Amniotic stem cell (primary cell): ENCODE data around the gene IL4R.
A peak's percentile ranks its signal among the peaks of the same experiment; 100 is the strongest.
"Not testable (repeated sequence)": the region's sequence is repeated elsewhere in the genome, so short reads cannot be mapped to it uniquely, and the experiment has no call there.

ENCODE experiments used
- DNase-seq: peaks from one replicate; lab custom pipeline; 2025; lab: John Stamatoyannopoulos, UW

The IL4R gene

DNA sequence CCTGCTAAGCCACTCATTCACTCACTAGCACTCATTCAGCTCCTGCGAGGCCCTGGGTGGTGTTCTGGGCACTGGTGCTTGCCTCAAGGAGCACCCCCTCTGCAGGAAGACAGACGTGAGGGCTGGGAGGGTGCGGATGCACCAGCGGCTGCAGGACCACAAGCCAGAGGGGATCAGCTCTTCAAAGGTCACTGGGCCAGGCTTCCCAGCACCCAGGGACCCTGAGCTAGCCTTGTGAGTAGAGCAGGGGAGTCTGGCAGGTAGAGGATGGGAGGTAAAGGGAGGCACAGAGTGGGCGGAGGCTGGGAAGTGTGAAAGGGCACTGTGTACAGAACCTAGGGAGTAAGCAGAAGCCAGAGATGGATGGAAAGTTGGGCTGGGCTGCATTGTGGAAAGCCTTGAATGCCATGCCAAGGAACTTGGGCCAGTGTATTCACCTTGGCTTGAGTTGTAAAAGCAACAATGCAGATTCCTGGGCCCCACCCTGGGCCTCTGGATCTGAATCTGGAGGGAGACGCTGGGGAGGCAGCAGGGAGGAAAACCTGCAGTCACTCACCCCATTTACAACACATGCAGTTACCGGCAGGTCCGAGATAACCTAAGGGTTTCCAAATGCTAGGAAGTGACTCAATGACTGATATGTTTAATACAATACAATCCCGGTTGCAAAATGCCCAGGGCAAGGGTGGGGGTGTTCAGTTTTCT, 1.7 kb downstream of the IL4R start:
- DNase-seq, result no peak

DNA sequence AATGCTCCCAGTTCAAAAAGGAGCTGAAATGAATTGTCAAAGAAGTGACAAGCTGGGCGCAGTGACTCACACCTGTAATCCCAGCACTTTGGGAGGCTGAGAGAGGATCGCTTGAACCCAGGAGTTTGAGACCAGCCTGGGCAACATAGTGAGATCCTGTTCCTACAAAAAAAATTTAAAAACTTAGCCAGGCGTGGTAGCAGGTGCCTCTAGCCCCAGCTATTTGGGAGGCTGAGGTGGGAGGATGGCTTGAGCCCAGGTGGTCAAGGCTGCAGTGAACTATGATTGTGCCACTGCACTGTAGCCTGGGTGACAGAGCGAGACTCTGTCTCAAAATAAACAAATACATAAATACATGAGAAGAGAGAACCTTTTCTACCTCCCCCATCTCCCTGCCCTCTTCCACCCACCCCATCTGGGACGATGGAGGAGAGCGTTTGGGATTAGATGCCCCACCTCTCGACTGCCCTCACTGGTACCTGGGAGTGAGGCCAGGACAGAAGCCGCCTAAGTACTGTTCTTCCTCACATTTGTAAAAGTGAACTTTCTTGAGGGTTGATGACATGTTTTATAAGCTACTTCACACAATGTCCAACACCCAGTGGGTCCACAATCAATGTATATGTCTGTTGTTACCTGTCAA, 2.4 kb downstream of the IL4R start:
- DNase-seq, result no peak

DNA sequence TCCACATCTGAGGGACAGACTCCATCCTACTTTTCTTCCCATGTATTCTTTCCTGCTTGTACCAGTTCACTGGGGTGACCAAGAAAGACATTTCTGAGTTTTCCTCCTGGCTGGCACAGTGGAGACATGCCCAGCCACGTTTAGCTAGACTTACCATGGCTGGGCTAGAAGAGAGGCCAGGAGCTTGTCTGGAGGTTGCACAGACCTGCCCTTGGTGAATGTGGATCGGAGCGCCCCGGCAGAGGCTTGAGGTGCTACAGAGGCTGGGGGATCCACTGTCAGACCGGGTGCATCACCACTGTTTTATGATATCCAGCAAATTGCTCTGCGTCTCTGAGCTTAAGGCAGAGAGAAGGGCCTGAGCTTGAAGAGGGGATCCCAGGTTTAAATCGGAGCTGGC, 3.5 kb downstream of the IL4R start:
- DNase-seq, result no peak

DNA sequence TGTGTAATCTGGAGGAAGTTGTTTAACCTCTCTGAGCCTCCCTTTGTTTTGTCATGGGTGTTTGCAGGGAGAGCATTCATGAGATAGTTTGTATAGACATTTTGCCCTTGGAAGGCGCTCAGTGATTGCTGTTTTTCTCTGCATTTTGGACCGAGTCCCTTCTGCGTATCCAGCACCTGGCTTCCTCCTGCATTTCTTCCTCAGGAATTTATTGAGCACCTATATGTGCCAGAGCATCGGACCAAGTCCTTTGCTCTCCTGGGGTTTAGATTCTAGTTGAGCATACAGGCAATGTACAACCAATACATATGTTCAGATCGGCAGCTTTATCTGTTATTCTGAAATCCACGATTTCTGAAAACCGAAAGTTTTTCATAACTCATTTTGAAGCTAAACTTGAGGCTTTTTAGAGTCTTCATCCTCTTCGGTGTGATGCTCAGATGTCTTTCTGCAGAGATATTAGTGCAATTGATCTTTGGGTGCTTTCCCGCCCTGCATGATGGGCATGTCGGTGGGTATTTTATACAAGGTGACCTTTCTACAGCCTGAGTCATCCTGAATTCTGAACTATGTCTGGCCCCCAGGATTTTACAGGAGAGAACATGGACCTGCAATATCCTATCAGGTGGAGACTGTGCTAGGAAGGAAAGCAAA, 4.1 kb downstream of the IL4R start:
- DNase-seq, result no peak

DNA sequence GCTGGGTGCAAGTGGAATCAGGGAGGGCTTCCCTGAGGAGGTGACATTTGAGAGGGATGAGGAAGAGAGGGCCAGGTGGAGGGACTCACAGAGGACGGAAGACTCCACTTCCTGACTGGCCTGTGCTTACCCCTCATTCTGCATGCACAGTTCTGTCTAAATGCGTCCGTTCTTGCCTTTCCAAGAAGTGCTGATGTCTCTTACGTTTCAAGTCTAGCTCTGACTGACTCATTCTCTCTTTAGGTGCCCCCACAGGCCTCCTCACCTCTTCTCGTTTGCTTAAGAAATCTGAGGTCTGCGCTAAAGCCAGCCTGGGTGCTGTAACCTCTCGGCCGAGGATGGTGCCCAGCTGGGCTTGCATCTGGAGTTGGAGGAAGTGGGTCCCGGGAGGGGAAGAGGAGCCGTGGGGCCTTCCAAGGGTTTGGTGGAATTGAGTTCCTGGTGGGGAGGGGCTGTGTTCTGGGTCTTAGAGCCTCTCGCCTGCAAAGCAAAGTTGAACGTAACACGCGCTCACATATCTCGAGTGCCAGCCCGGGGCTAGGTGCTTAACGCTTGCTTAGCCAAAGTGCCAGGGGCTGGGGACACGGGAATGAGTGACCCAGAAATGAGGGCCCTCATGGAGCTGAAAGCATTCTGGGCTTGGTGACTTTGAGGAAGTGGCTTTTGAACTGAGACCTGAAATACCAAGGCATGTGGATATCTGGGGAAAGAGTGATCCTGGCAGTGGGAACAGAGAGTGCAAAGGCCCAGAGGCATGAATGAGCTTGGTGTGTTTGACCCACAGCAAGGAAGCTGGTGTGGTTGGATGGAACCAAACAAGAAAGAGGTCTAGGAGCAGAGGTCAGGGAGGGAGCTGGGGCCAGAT, 4.8 kb downstream of the IL4R start:
- no peak for DNase-seq

DNA sequence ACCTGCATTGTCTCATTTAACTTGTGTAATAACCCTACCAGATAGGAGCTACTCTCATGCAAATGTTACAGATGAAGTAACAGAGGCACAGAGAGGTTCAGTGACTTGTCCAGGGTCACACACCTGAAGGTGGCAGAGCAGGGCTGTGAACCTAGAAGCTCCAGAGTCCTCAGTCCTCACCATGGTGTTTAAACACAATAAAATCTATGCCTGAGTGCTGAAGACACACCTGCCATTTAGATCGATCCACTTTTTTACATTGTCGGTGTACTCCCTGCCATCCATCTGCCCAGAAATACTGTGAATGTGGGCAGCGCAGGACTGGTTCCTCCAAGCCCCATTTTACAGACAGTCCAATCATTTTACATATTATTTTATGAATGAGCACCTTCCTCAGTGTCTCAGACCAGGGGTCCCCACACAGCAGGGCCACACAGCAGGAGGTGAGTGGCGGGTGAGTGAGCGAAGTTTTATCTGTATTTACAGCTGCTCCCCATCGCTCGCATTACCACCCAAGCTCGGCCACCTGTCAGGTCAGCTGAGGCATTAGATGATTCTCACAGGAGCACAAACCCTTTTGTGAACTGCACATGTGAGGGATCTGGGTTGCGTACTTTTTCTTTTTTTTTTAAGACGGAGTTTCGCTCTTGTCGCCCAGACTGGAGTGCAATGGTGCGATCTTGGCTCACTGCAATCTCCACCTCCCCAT, 5.6 kb downstream of the IL4R start:
- DNase-seq, result no peak

DNA sequence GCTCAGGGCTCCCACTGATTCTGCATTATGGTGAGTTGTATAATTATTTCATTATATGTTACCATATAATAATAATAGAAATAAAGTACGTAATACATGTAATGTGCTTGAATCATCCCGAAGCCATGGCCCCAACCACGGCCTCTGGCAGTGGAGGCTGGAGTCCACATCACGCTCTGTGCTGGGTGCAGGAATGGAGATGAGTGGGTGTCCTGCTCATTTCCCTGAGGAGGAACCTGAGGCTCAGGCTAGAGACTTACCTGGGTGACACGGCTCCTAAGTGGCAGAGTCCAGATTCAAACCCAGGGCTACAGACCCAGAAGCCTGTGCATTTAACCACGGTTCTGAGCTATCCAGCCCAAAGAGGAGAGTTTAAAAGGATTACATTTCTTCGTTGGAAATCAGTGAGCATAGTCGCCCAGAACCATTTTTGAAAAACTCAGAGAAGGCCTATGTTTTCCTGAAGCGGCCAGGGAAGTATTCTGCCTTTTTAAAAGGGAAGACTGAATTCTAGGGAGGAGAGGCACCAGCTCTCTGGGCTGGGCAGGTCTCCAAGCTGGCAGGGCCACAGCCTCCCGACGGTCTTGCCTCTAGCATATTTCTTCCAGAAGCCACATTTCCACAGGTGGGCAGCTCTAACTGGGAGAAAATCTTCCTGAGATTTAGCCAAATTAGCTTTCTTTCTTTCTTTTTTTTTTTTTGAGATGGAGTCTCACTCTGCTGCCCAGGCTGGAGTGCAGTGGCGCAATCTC, 6.7 kb downstream of the IL4R start:
- DNase-seq, result no peak

DNA sequence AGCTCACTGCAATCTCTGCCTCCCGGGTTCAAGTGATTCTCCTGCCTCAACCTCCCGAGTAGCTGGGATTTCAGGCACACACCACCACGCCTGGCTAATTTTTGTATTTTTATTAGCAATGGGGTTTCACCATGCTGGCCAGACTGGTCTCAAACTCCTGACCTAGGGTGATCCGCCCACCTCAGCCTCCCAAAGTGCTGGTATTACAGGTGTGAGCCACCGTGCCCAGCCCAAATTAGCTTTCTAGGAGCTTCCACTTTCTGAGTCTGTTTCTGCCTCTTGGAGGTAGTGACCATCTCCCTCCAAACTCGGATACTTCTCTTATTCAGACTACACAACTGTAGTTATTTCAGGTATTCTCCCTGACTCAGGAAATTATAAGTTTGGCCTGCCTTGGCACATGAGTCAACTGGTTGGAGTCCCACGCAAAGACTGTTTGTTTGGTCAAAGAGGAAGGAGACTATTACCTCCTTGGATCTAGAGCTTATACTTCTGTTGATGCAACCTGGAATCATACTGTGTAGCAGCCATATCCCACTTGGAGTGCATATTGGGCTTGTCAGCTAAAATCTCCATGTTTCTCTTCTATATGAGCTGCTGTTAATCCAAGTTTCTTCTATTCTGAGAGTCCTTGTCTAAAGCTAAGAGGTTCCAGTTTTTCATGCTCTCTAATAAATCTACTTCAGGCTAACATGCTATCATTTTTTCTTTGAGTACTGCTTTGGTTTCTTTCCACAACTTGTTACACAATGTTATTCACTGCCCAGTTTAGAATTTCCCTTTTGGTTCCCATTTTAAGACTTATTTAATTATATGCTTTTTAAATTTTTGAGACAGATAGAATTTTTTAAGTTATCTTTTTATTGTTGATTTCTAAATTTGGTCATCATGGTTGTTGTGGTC, 7.5 kb downstream of the IL4R start:
- DNase-seq, result no peak

DNA sequence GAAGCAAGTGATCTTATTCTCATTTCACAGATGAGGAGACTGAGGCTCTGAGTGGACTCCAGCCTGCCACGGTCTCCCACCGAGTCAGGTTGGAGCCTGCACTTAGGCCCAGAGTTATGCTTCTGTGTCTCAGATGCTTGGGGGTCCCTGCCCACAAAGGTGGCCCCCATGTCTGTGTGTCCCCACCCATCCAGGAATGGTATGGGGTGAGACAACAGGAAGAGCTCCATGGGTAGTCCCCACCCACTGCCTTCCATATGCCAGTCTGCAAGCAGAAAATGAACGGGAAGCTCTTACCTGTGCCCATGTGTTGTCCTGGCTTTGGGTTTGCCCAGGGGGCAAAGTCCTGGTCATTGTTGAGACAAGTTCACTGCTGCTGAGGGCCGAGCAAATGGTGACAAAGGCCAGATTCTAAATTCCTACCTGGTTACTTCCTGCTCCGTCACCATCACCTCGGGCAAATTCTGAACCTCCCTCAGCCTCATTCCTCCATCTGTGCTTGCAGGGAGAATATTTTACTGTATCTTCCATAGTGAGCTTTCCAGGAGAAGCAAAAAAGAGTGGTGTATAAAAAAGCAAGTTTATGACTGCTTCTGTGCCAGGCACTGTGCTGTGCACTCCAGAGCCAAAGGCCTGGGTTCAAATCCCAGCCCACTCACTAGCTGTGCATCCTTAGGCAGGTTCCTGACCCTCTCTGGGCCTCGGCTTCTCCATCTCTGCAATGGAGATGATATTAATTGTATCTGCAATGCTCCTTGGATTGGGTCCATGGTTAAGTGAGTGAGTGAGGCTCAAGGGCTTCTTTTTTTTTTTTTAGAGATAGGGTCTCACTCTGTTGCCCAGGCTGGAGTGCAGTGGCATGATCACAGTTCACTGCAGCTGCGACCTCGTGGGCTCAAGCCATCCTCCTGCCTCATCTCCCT, 9.3 kb downstream of the IL4R start:
- no peak for DNase-seq

DNA sequence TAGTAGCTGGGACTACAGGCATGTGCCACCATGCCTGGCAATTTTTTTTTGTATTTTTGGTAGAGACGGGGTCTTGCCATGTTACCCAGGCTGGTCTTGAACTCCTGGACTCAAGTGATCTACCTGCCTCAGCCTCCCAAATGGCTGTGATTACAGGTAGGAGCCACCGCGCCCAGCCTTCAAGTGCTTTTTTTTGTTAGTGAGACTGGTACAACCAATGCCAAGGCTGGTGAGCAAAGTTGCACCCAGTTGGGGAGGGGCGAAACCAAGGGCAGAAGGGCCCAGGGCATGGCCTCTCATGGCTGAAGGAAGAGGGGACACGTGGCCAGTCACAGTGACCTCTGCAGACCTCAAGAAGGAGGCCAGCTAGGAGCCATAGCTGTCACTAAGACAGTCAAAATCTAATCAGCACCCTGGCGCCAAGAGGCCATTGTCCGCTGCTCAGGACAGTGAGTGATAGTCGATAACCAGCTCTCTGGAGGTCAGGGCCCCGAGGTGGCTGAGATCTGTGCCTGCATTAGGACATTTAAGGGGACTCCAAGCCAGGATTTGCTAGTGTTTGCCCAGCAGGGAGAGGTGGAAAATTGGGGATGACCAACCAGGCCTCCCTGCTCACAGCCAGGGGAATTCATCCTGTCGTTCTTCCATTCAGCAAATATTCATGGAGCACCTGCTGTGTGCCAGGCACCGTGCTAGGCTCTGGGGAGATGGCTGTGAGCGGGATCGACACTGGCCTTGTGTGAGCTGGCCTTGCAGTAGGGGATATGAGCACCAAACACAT, 10.2 kb downstream of the IL4R start:
- no peak for DNase-seq

DNA sequence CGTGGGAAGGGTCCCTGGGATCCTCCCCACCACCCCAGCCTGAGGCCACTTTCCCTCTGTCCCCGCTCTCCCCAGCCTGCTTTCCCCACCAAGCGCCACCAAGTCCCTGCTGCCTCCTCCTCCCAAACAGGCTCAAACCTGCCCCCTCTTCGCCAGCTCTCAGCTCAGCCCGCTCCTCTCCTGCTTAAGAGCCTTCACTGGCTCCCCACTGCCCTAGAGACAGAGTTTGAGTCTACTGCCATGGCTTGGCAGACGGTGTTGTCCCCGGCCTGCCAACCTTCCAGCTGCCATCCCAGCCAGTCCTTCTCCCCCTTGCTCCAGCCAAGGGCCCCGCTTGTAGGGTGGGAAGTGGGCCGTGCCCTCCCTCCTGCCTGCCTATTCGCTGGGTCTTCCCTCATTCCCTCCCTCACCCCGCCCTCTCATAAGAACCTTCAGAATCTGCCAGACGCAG, 11.1 kb downstream of the IL4R start:
- no peak for DNase-seq

DNA sequence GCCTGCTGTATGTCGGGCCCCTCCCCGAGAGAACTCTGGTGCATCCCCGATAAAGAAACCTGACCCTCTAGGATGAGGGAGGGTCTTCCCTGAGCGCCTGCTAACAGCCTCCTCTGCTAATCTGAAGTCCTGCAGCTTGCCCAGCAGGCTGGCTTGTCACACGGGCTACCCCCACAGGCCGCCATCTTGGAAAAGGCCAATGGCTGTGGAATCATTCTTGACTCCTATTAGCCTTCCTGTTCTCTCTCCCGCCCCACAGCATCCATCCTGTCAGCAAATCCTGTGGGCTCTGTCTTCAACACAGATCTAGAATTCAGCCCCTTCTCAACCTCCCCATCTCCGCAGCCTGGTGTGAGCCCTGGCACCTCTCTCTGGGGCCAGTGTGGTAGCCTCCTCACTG, 12.0 kb downstream of the IL4R start:
- no peak for DNase-seq

DNA sequence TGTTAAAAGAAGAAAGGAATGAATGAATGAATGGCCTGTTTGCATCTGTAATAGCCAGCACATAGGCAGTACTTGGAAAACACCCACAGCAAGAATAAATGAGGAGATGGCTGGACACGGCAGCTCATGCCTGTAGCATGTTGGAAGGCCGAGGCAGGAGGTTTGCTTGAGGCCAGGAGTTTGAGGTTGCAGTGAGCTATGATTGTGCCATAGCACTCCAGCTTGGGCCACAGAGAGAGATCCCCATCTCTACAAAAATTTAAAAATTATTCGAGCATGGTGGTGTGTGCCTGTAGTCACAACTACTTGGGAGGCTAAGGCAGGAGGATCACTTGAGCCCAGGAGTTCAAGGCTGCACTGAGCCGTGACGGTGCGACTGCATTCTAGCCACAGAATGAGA, 12.5 kb downstream of the IL4R start:
- DNase-seq, result no peak

DNA sequence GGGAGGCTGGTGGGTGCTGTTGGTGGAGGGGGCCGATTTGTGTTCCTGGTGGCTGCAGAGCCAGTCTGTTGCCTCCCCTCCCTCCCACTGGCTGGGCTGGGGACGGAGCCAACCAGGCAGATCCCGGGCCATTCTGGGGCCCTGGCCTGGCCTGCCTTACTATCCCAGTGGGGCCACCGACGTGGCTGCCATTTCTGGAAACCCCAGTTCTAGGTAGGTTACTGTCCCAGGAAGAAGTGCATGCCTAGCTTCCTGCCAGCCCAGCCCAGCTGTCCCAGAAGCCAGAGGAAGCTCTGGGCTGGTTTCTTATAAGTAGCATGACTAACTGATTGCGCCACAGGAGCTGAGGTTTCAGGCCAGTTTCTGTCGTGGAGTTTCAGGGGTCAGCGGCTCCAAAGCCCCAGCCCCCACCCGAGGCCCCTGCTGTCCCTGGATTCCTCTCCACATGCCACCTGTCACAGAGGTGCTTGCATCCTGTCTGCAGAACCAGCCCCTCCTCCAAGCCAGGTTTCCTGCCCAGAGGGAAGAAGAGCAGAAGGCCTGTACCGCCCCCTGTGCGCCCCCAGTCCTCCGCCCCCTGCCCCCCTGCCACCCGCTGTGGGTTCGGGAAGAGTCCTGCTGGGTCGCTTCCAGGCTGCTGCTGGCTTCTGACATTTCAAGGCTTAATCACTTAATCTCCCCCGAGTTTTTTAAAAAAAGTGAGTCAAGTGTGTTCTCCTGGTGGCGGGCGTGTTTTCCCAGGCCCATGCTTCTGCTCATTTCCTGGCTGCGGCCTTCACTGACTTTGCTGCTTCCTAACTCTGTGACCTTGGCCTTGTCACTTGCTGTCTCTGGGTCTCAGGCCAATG, 13.2 kb downstream of the IL4R start:
- peak; percentile 79 for DNase-seq

DNA sequence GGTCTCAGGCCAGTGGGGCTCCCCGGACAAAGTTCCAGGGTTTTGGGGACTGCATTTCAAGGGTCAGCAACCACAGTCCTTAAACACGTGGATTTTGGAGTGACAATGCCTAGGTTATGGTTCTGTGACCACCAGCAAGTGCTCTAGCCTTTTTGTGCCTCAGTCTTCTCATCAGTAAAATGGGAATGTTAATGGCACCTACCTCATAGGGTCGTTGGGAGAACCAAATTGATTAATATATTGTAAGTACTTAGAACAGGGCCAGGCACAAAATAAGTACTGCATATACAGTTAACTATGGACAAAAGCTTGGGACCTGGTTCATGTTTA, 13.8 kb downstream of the IL4R start:
- no peak for DNase-seq

DNA sequence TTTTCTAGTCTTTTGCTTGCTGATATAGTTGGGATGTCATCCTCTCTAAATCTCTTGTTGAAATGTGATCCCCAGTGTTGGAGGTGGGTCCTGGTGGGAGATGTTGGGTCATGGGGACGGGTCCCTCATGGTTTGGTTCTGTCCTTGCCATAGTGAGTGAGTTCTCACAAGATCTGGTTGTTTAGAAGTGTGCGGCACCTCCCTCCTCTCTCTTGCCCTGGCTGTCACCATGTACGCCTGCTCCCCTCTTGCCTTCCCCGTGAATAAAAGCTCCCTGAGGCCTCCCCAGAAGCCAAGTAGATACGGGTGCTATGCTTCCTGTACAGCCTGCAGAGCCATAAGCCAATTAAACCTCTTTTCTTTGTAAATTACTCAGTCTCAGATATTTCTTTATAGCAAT, 15.2 kb downstream of the IL4R start:
- no peak for DNase-seq

DNA sequence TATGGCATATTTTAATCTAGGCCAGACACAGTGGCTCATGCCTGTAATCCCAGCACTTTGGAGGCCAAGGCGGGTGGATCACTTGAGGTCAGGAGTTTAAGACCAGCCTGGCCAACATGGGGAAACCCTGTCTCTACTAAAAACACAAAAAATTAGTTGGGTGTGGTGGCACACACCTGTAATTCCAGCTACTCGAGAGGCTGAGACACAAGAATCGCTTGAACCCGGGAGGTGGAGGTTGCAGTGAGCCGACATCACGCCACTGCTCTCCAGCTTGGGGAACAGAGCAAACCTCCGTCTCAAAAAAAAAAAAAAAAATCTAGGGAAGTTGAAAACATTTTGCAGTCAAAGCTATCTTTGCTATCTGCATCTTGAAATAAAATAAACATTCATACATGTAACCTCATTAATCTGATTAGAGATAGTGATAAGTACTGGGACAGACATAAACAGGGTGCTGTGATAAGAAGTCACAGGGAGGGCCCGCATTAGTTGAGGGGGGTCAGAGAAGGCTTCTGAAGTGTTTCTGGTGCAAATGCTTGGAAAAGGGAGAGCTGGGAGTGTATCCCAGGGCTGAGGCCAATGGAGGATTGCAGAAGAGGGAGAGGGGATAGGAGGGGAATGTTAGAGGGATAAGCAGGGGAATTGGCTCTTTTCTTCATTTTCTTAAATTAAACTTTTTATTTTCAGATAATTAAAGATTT, 15.8 kb downstream of the IL4R start:
- DNase-seq, result not testable (repeated sequence)
